Measurements from ENCODE around the gene EN2.

Gene EN2

DNA sequence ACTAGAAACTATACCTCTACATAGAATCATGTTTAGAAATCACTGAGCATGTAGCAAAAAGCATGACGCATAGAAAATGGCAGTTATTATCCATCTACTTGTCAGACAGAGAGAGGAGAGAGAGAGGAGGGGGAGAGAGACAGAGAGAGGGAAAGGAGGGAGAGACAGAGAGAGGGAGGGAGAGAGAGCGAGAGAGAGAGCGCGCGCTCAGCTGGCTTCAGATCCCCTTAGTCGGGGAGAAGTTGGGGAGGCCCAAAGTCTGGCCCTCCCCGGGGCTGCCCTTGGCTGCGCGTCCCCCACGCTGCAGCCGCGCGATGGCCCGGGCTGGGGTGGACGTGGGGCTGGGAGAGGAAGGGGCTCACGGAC lies 51.4 kb downstream of the EN2 start:
- TF ChIP-seq CTCF (IDR thresholded peaks at IDR 0.05; ENCODE audit: insufficient read depth, missing control alignments) = no peak
- DNase-seq (ENCODE audit: insufficient read length, low spot score) (no peak), FAIRE-seq (no peak)

- FAIRE-seq = no peak
- no peak for DNase-seq (ENCODE audit: insufficient read length, low spot score)
- no peak for TF ChIP-seq CTCF (IDR thresholded peaks at IDR 0.05; ENCODE audit: insufficient read depth, missing control alignments)
These were observed 52.0 kb downstream of the EN2 start for GRCh38 chr7:155509725-155510551.

- FAIRE-seq (no peak), DNase-seq (ENCODE audit: insufficient read length, low spot score) (no peak)
- TF ChIP-seq CTCF (IDR thresholded peaks at IDR 0.05; ENCODE audit: insufficient read depth, missing control alignments) = no peak
These were observed 53.2 kb downstream of the EN2 start for GRCh38 chr7:155510975-155511701.

GRCh38 chr7:155511702-155511996 lies 53.7 kb downstream of the EN2 start:
- FAIRE-seq (no peak), DNase-seq (ENCODE audit: insufficient read length, low spot score) (no peak)
- TF ChIP-seq CTCF (IDR thresholded peaks at IDR 0.05; ENCODE audit: insufficient read depth, missing control alignments) = no peak

- TF ChIP-seq CTCF (IDR thresholded peaks at IDR 0.05; ENCODE audit: insufficient read depth, missing control alignments) = no peak
- no peak for DNase-seq (ENCODE audit: insufficient read length, low spot score)
- FAIRE-seq = no peak
These were observed 54.4 kb downstream of the EN2 start for GRCh38 chr7:155512246-155512887.

DNA sequence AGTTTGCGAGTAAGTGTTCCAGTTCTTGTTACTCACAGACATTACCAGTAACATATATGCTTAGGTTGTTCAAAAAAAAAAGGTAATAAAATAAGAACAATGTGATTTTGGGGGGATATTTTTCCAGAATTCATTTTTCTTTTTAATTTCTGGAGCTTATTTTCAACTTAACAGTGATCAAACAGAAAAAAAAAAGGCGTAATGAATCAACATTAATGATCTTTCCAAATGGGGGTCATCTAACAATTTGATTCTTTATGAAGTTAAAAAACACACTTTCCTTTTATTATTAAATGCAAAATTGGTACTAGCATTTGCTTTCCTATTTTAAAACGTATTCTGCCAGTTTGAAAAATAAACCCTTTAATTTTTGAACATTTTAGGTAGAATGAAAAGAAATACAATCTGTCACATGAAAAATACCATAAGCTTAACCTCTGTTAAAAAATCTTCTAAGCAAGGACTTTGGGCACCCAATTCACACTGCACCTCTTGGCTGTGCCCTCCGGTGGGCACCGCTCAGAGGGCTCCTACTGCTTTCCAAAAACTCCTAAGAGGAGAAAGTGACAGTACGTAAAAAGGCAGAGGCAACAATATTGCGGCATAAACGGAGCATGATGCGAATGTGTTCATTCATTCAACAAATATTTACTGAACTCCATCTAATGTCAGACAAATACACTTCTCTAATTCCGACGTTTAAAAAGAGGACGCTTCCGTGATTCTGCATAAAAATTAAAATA lies 55.8 kb downstream of the EN2 start:
- TF ChIP-seq CTCF (IDR thresholded peaks at IDR 0.05; ENCODE audit: insufficient read depth, missing control alignments) = no peak
- FAIRE-seq = no peak
- no peak for DNase-seq (ENCODE audit: insufficient read length, low spot score)

All from D721Med (cell line).